K562 (cell line): ENCODE measurements around the gene MKLN1. TPM values are rescaled to one million over a fixed set of nuclear protein-coding genes. Genes with fewer than 3 reads are reported as not detected.

ENCODE experiments used
- ATAC-seq: fragments of 200-7000 bp; cut with Tn5 transposase; 3 replicates; pipeline ENCODE4 v1.9.1; 2020; ENCODE audit warnings: moderate library complexity
- BruUV-seq: library from RNA; stranded (reverse); fragments of 400-500 nt; replicated peaks from 2 replicates; lab custom pipeline; 2021; lab: Mats Ljungman, UMichigan
- CTCF ChIA-PET: fragments of 300-600 bp; formaldehyde crosslinking; extraction: SDS; loops from one replicate; lab custom pipeline; 2021; ENCODE audit warnings: low intra/inter-chr PET ratio; lab: Yijun Ruan, JAX
- POLR2A ChIA-PET: fragments of 300-600, 350-650 bp; sonication (Branson Sonifier 250); formaldehyde crosslinking; extraction: SDS; loops from one replicate; lab custom pipeline; 2021; ENCODE audit warnings: antibody characterized with exemption, inconsistent platforms; lab: Yijun Ruan, JAX
- DNase-seq, 4 experiments: peaks; one replicate each; pipeline versions ENCODE4 v3.0.0 to v3.0.0-alpha.2; 2011 to 2018; ENCODE audit warnings: low spot score in 3 of 4, mixed read lengths in 3 of 4; ENCODE audit errors: extremely low read depth in 1 of 4
- FAIRE-seq: peaks from 2 replicates; lab custom pipeline; 2011; peaks lifted over from hg19 to GRCh38; lab: Jason Lieb, UNC
- H2AFZ ChIP-seq: 2 replicates; pipeline ENCODE4 v1.6.0; 2011; ENCODE audit warnings: low read depth, low read length, control low read depth, inconsistent platforms
- H3K27ac ChIP-seq: fragments of 200-600 bp; 3 replicates; pipeline ENCODE4 v1.8.0; 2011; ENCODE audit warnings: low read depth, mild to moderate bottlenecking, control low read depth, inconsistent platforms, low read length, moderate library complexity, mixed read lengths; ENCODE audit errors: extremely low read depth
- H3K27me3 ChIP-seq, 2 experiments: fragments of 300-600 bp in 1 of 2; 2 replicates in 1 of 2; 3 replicates in 1 of 2; pipeline versions ENCODE4 v1.6.0 to v1.8.0; 2011; ENCODE audit warnings: inconsistent platforms in 2 of 2, low read length in 2 of 2, mild to moderate bottlenecking in 1 of 2, mixed read lengths in 1 of 2, moderate library complexity in 1 of 2; ENCODE audit not compliant: control insufficient read depth in 2 of 2, insufficient read depth in 2 of 2
- H3K36me3 ChIP-seq: fragments of 300-600 bp; 3 replicates; pipeline ENCODE4 v1.8.0; 2011; ENCODE audit warnings: mild to moderate bottlenecking, low read length, inconsistent platforms; ENCODE audit not compliant: control insufficient read depth, insufficient read depth
- H3K4me1 ChIP-seq, 2 experiments: fragments of 200-600 bp in 1 of 2; replicated peaks in 1 of 2; 2 replicates in 1 of 2; 3 replicates in 1 of 2; pipeline versions ENCODE4 v1.5.1 to v1.8.0; 2011; ENCODE audit warnings: inconsistent platforms in 2 of 2, low read length in 2 of 2, mild to moderate bottlenecking in 1 of 2, mixed read lengths in 1 of 2, moderate library complexity in 1 of 2; ENCODE audit not compliant: control insufficient read depth in 2 of 2, insufficient read depth in 2 of 2
- H3K4me2 ChIP-seq: 2 replicates; pipeline ENCODE4 v1.6.1; 2011; ENCODE audit warnings: low read length, control low read depth, inconsistent platforms, mixed read lengths; ENCODE audit not compliant: insufficient read depth
- H3K4me3 ChIP-seq: fragments of 200-600 bp; sonication (generic), shearing (Covaris generic); 2 replicates; pipeline ENCODE4 v1.5.1; 2016; ENCODE audit warnings: control low read depth, inconsistent platforms
- H3K79me2 ChIP-seq: fragments of 200-600 bp; 3 replicates; pipeline ENCODE4 v1.8.0; 2011; ENCODE audit warnings: low read length, inconsistent platforms; ENCODE audit not compliant: control insufficient read depth, insufficient read depth
- H3K9ac ChIP-seq, 2 experiments: 2 replicates each; pipeline versions ENCODE4 v1.6.0 to v1.6.1; 2011; ENCODE audit warnings: low read depth in 2 of 2, low read length in 2 of 2, control low read depth in 1 of 2, inconsistent platforms in 1 of 2, mild to moderate bottlenecking in 1 of 2, mixed read lengths in 1 of 2; ENCODE audit not compliant: insufficient read depth in 1 of 2
- H3K9me1 ChIP-seq: one replicate; pipeline ENCODE4 v1.6.0; 2011; ENCODE audit warnings: inconsistent platforms, mild to moderate bottlenecking, low read length, moderate library complexity; ENCODE audit not compliant: control insufficient read depth, insufficient read depth
- H3K9me3 ChIP-seq: replicated peaks from 2 replicates; pipeline ENCODE4 v1.5.1; 2011; ENCODE audit warnings: low read depth, low read length, inconsistent platforms; ENCODE audit not compliant: control insufficient read depth, insufficient read depth
- H4K20me1 ChIP-seq: replicated peaks from 2 replicates; pipeline ENCODE4 v1.6.1; 2011; ENCODE audit warnings: low read length, inconsistent platforms, mixed read lengths; ENCODE audit not compliant: control insufficient read depth, insufficient read depth
- C11orf30 ChIP-seq: fragments of 450-650 bp; IDR thresholded peaks from 2 replicates; pipeline ENCODE4 v1.6.1; 2016; ENCODE audit warnings: low read depth, mild to moderate bottlenecking
- DNMT1 ChIP-seq: fragments of 450-650 bp; IDR thresholded peaks from 2 replicates; pipeline ENCODE4 v1.6.1; 2016; ENCODE audit warnings: antibody characterized with exemption, mild to moderate bottlenecking
- MAFF ChIP-seq: IDR thresholded peaks from 2 replicates; pipeline ENCODE4 v1.6.1; 2012; ENCODE audit warnings: low read length, improper control_type of control experiment
- MAFG ChIP-seq: fragments of 450-650 bp; conservative IDR thresholded peaks from 2 replicates; pipeline ENCODE4 v1.6.1; 2016; ENCODE audit warnings: missing genetic modification characterization, missing compliant biosample characterization
- MAFK ChIP-seq: IDR thresholded peaks from 2 replicates; pipeline ENCODE4 v1.6.1; 2011; ENCODE audit warnings: low read length, improper control_type of control experiment
- NCOR1 ChIP-seq: fragments of 450-650 bp; IDR thresholded peaks from 2 replicates; pipeline ENCODE4 v1.6.1; 2016; ENCODE audit warnings: mild to moderate bottlenecking, moderate library complexity
- NR1H2 ChIP-seq: sonication (generic); formaldehyde crosslinking; IDR thresholded peaks from 2 replicates; pipeline ENCODE4 v1.4.0; 2020; ENCODE audit warnings: mild to moderate bottlenecking, missing genetic modification reagents
- POLR2B ChIP-seq: fragments of 450-650 bp; IDR thresholded peaks from 2 replicates; pipeline ENCODE4 v1.6.1; 2018; ENCODE audit warnings: low read depth; ENCODE audit not compliant: partially characterized antibody
- ZNF232 ChIP-seq: sonication (generic); formaldehyde crosslinking; IDR thresholded peaks from 2 replicates; pipeline ENCODE4 v1.8.0; 2022; ENCODE audit warnings: mild to moderate bottlenecking, missing genetic modification reagents
- ZNF316 ChIP-seq: fragments of 450-650 bp; IDR thresholded peaks from 2 replicates; pipeline ENCODE4 v1.6.1; 2016
- WGBS: fragments of 100-300 bp; shearing (Covaris generic); methylation state at CpG from one replicate; pipeline ENCODE4 v1.1.6; 2016; ENCODE audit warnings: low coverage, mixed read lengths; ENCODE audit not compliant: insufficient coverage; ENCODE audit errors: missing lambda C conversion rate; 5-methylcytosine and 5-hydroxymethylcytosine counted together
- in situ Hi-C: fragments of 300-500 bp; cut with MboI; formaldehyde crosslinking; loops from 4 replicates; pipeline ENCODE4 v1.15.0; 2018; ENCODE audit warnings: inconsistent platforms, mixed read lengths
- intact Hi-C: fragments of 100-400 bp; cut with micrococcal nuclease; formaldehyde crosslinking; loops from 2 replicates; pipeline ENCODE4 v1.14.2; 2022
- polyA plus RNA-seq, 8 experiments: library from polyadenylated mRNA; depleted of rRNA in 4 of 8; stranded (reverse) in 5 of 8; unstranded in 3 of 8; fragments of >200 nt; fragmentation: Nextera tagmentation in 2 of 8; fragmentation: Illumina TruSeq in 1 of 8; extraction: Ambion mirVana in 2 of 8; extraction: Trizol in 1 of 8; gene quantifications; 2 replicates each; pipeline versions ENCODE4 v1.2.1 to v1.2.3, GENCODE V29; 2011 to 2014; ENCODE audit warnings: inconsistent platforms in 1 of 8, missing spikeins in 1 of 8
- total RNA-seq, 7 experiments: library from RNA; depleted of rRNA in 6 of 7; stranded (reverse); fragments of >200 nt in 6 of 7; fragmentation: Illumina TruSeq in 2 of 7; extraction: Trizol in 2 of 7; gene quantifications; 2 replicates each; pipeline versions ENCODE4 v1.2.1 to v1.2.3, GENCODE V29; 2011 to 2021; ENCODE audit warnings: low replicate concordance in 1 of 7
- TF ChIP-seq, protein P1 (sequence below), 2 experiments: fragments of 150-350 bp in 1 of 2; IDR thresholded peaks; 2 replicates each; pipeline ENCODE4 v1.6.1; 2012 to 2016; ENCODE audit warnings: low read depth in 2 of 2, low read length in 2 of 2, mild to moderate bottlenecking in 1 of 2, moderate library complexity in 1 of 2
- TF ChIP-seq, protein P2 (sequence below): sonication (generic); formaldehyde crosslinking; IDR thresholded peaks from 2 replicates; pipeline ENCODE4 v1.8.0; 2022; ENCODE audit warnings: missing genetic modification reagents, mild to moderate bottlenecking, borderline replicate concordance

The MKLN1 gene
- total and polyA plus RNA-seq, 9 of the 15 experiments (the other 6 are each of a cell fraction or from before 2014, with no cell fraction given), result 18.6 to 80.4 (median 56.0) TPM

DNA sequence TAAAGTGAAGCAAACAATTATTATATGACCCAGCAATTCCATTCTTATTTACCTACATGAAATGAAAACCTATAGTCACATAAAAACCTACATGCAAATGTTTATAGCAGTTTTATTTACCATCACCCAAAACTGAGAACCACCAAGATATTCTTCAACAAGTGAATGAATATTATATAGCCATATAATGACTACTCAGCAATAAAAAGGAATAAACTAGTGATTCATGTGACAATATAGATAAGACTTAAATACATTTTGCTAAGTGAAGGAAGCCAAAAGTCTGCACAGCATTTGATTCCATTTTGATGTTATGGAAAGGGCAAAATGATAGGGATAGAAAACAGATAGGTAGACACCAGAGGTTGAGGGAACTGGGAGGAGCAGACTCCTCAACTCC, 197.0 kb downstream of the MKLN1 start:
- ChIA-PET POLR2A (interaction anchor here (0.7 kb wide), 1 partner anchor 32 kb away, joined by 3 read pairs; no protein-coding TSS in a partner anchor), CTCF (no interaction called here)
- in situ Hi-C loops, result no loop called here
- Histone ChIP-seq H4K20me1 (no peaks in the 10 kb centered on the region), H3K79me2 (no peaks in the 10 kb centered on the region), H3K9ac (no peak overlapping the region), H3K36me3 (no peaks in the 10 kb centered on the region), H3K4me1 (no peaks in the 10 kb centered on the region), H3K9me1 (no peaks in the 10 kb centered on the region), H3K27ac (no peak overlapping the region), H3K4me2 (no peak overlapping the region), H3K27me3 (peaks cover 29 to 56% of the 10 kb centered on the region in 2 experiments; a peak in 4 of 5 replicates), H3K4me3 (no peak overlapping the region), H3K9me3 (no peaks in the 10 kb centered on the region), H2AFZ (no peak overlapping the region)
- BruUV-seq, result no TSS peak
- ATAC-seq (no peak), DNase-seq (no peak), FAIRE-seq (peak; percentile 29)
- TF ChIP-seq MAFG (tag) (peak; percentile 87), MAFF (peak; percentile 74), NR1H2 (CRISPR knock-in tag) (no peak), C11orf30 (peak; percentile 86), ZNF316 (peak; percentile 94), MAFK (peak; percentile 71)
- intact Hi-C loops, result no loop called here

DNA sequence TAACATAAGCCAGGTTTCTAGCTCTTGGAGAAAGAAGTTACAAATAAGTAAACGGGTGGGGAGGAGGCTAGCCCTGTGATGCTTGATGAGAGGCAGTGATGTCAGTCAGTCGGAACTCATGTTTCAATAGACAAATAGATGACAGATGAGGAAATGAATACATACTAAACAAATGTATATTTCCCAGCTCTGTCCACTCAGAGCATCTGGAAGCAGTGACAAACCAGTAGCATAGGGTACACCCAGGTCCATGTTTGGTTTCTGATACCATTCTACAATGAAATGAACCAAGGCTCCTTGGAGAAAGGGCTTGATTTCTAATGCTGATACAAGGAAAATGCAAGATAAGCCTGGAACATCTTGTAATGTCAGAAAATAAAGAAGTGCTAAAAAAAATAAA, 198.1 kb downstream of the MKLN1 start:
- Histone ChIP-seq H3K9me1 (no peaks in the 10 kb centered on the region), H2AFZ (no peak overlapping the region), H3K27me3 (peaks cover 28 to 55% of the 10 kb centered on the region in 2 experiments; a peak in 4 of 5 replicates), H3K79me2 (no peaks in the 10 kb centered on the region), H3K4me1 (no peaks in the 10 kb centered on the region), H3K36me3 (no peaks in the 10 kb centered on the region), H3K4me2 (no peak overlapping the region), H3K9ac (no peak overlapping the region), H4K20me1 (no peaks in the 10 kb centered on the region), H3K9me3 (no peaks in the 10 kb centered on the region), H3K4me3 (no peak overlapping the region), H3K27ac (no peak overlapping the region)
- BruUV-seq, result no TSS peak
- in situ Hi-C loops (no loop called here), intact Hi-C loops (no loop called here)
- ChIA-PET CTCF (no interaction called here), POLR2A (no interaction called here)
- WGBS, result 0% methylated on average over 2 of the region's 2 CpGs
- DNase-seq (no peak), FAIRE-seq (peak; percentile 51), ATAC-seq (no peak)
- TF ChIP-seq, protein P1, sequence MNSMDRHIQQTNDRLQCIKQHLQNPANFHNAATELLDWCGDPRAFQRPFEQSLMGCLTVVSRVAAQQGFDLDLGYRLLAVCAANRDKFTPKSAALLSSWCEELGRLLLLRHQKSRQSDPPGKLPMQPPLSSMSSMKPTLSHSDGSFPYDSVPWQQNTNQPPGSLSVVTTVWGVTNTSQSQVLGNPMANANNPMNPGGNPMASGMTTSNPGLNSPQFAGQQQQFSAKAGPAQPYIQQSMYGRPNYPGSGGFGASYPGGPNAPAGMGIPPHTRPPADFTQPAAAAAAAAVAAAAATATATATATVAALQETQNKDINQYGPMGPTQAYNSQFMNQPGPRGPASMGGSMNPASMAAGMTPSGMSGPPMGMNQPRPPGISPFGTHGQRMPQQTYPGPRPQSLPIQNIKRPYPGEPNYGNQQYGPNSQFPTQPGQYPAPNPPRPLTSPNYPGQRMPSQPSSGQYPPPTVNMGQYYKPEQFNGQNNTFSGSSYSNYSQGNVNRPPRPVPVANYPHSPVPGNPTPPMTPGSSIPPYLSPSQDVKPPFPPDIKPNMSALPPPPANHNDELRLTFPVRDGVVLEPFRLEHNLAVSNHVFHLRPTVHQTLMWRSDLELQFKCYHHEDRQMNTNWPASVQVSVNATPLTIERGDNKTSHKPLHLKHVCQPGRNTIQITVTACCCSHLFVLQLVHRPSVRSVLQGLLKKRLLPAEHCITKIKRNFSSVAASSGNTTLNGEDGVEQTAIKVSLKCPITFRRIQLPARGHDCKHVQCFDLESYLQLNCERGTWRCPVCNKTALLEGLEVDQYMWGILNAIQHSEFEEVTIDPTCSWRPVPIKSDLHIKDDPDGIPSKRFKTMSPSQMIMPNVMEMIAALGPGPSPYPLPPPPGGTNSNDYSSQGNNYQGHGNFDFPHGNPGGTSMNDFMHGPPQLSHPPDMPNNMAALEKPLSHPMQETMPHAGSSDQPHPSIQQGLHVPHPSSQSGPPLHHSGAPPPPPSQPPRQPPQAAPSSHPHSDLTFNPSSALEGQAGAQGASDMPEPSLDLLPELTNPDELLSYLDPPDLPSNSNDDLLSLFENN (IDR thresholded peaks at IDR 0.05; ENCODE audit: low read depth in 2 of 2, low read length in 2 of 2), result no peak
- TF ChIP-seq, protein P2, sequence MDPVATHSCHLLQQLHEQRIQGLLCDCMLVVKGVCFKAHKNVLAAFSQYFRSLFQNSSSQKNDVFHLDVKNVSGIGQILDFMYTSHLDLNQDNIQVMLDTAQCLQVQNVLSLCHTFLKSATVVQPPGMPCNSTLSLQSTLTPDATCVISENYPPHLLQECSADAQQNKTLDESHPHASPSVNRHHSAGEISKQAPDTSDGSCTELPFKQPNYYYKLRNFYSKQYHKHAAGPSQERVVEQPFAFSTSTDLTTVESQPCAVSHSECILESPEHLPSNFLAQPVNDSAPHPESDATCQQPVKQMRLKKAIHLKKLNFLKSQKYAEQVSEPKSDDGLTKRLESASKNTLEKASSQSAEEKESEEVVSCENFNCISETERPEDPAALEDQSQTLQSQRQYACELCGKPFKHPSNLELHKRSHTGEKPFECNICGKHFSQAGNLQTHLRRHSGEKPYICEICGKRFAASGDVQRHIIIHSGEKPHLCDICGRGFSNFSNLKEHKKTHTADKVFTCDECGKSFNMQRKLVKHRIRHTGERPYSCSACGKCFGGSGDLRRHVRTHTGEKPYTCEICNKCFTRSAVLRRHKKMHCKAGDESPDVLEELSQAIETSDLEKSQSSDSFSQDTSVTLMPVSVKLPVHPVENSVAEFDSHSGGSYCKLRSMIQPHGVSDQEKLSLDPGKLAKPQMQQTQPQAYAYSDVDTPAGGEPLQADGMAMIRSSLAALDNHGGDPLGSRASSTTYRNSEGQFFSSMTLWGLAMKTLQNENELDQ (CRISPR knock-in tag), result no peak
- no peak for TF ChIP-seq NCOR1
- TF ChIP-seq ZNF232 (CRISPR knock-in tag), result no peak
- no peak for TF ChIP-seq DNMT1
- TF ChIP-seq POLR2B, result no peak
